ENCODE data around the gene KCNF1. TPM values are rescaled to one million over a fixed set of nuclear protein-coding genes. Genes with fewer than 3 reads are reported as not detected.

KCNF1 gene
- total RNA-seq, 1 experiment from 2014 or later: 3.2 TPM

DNA sequence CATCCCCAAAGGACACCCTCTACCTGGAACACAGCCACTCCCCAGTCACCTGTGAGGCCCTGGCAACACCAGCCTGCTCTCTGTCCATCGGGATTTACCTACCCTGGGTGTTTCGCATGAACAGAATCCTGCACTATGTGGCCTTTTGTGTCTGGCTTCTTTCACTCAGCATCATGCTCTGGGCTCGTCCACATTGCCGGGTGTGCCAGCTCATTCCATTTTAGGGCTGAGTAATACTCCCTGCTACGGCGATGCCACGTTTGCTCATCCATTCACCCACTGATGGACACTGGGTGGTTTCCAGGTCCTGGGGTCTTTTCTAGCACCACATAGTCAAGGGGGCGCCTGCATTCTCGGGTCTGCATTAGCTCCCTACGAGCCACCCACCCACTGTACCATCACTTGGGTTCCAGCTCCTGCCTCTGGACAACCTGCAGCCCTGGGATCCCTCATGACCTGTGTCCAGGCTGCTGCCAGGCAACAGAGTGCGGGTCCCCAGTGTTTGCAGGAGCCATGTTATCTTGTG lies 22.0 kb downstream of the KCNF1 start:
- peaks cover 2 to 3% (median 2%) of the 10 kb centered on the region in 3 experiments; a peak in 5 of 7 replicates for H3K36me3 Mint-ChIP-seq (ENCODE audit: insufficient read depth in 1 of 3, low read depth in 3 of 3)
- H3K9ac ChIP-seq (ENCODE audit: extremely low read depth, insufficient read length, low read length): no peak overlapping the region
- H2BK20ac ChIP-seq (ENCODE audit: low read depth, low read length, poor library complexity, severe bottlenecking): no peak overlapping the region
- H3K56ac ChIP-seq (ENCODE audit: insufficient read length, low read depth, low read length): no peak overlapping the region
- H3K4ac ChIP-seq (ENCODE audit: low read depth, low read length): no peak overlapping the region
- no peak overlapping the region for H3K23ac ChIP-seq (ENCODE audit: insufficient read length, low read depth, low read length)
- no peaks in the 10 kb centered on the region for H3K9me3 ChIP-seq (ENCODE audit: control insufficient read depth, low read depth, low read length)
- peaks cover 5% of the 10 kb centered on the region; the same call in 1 of the 2 replicates for H3K4me1 ChIP-seq (ENCODE audit: insufficient read depth, low read length)
- no peaks in the 10 kb centered on the region for H3K23me2 ChIP-seq (ENCODE audit: insufficient read length, low read depth, low read length, poor library complexity, severe bottlenecking)
- no peak overlapping the region for H3K18ac ChIP-seq (ENCODE audit: insufficient read length, low read depth, low read length)
- no peak overlapping the region for H3K4me3 Mint-ChIP-seq
- H3K27ac Mint-ChIP-seq: no peak overlapping the region; a peak in 1 of 7 replicates
- H4K91ac ChIP-seq (ENCODE audit: insufficient read length, low read depth, low read length): no peak overlapping the region
- no peaks in the 10 kb centered on the region for H3K79me1 ChIP-seq (ENCODE audit: insufficient read depth, low read depth, low read length, poor library complexity, severe bottlenecking)
- peaks cover 3% of the 10 kb centered on the region; the same call in 1 of the 2 replicates for H3K27me3 Mint-ChIP-seq (ENCODE audit: low read depth)
- H3K79me2 ChIP-seq (ENCODE audit: insufficient read depth, low read length): no peaks in the 10 kb centered on the region
- H4K20me1 ChIP-seq (ENCODE audit: control insufficient read depth, insufficient read depth, insufficient read length): no peaks in the 10 kb centered on the region
- H2BK12ac ChIP-seq (ENCODE audit: insufficient read length, low read depth, low read length): no peak overlapping the region
- H2BK15ac ChIP-seq (ENCODE audit: low read depth, low read length): no peak overlapping the region
- H3K27me3 ChIP-seq (ENCODE audit: insufficient read depth, low read length): no peaks in the 10 kb centered on the region
- H3K9me3 Mint-ChIP-seq: peaks cover 3 to 4% of the 10 kb centered on the region in 2 experiments
- H3T11ph ChIP-seq (ENCODE audit: low read length): no peak overlapping the region
- no peak overlapping the region for H3K14ac ChIP-seq (ENCODE audit: insufficient read depth, low read length)
- no peak overlapping the region for H3K4me2 ChIP-seq (ENCODE audit: insufficient read depth, insufficient read length, low read length)
- H2BK120ac ChIP-seq (ENCODE audit: low read depth, low read length, poor library complexity, severe bottlenecking): no peak overlapping the region
- H3K4me1 Mint-ChIP-seq: peaks cover 33 to 37% of the 10 kb centered on the region in 2 experiments
- H4K8ac ChIP-seq (replicated peaks; ENCODE audit: insufficient read length, low read depth, low read length): no peak overlapping the region
- WGBS (ENCODE audit: extremely low coverage, insufficient read length, low lambda C conversion rate): no CpG with 5 or more reads among the region's 11 CpGs
- TF ChIP-seq, protein P1, sequence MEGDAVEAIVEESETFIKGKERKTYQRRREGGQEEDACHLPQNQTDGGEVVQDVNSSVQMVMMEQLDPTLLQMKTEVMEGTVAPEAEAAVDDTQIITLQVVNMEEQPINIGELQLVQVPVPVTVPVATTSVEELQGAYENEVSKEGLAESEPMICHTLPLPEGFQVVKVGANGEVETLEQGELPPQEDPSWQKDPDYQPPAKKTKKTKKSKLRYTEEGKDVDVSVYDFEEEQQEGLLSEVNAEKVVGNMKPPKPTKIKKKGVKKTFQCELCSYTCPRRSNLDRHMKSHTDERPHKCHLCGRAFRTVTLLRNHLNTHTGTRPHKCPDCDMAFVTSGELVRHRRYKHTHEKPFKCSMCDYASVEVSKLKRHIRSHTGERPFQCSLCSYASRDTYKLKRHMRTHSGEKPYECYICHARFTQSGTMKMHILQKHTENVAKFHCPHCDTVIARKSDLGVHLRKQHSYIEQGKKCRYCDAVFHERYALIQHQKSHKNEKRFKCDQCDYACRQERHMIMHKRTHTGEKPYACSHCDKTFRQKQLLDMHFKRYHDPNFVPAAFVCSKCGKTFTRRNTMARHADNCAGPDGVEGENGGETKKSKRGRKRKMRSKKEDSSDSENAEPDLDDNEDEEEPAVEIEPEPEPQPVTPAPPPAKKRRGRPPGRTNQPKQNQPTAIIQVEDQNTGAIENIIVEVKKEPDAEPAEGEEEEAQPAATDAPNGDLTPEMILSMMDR (conservative IDR thresholded peaks at IDR 0.05): no peak
- no peak overlapping the region for H2AK5ac ChIP-seq (ENCODE audit: insufficient read length, low read length)
- H2AFZ ChIP-seq (ENCODE audit: low read length): no peak overlapping the region
- H3K27ac ChIP-seq (ENCODE audit: insufficient read length, low read depth, low read length): no peak overlapping the region
- DNase-seq: no peak
- no peak overlapping the region for H4K5ac ChIP-seq (ENCODE audit: insufficient read length, low read depth, low read length)
- H2BK5ac ChIP-seq (ENCODE audit: insufficient read length, low read length): no peak overlapping the region

Measured in H9 (cell line).